Measurements from ENCODE around the gene TEX2. TPM values are rescaled to one million over a fixed set of nuclear protein-coding genes. Genes with fewer than 3 reads are reported as not detected.

Gene TEX2, protein sequence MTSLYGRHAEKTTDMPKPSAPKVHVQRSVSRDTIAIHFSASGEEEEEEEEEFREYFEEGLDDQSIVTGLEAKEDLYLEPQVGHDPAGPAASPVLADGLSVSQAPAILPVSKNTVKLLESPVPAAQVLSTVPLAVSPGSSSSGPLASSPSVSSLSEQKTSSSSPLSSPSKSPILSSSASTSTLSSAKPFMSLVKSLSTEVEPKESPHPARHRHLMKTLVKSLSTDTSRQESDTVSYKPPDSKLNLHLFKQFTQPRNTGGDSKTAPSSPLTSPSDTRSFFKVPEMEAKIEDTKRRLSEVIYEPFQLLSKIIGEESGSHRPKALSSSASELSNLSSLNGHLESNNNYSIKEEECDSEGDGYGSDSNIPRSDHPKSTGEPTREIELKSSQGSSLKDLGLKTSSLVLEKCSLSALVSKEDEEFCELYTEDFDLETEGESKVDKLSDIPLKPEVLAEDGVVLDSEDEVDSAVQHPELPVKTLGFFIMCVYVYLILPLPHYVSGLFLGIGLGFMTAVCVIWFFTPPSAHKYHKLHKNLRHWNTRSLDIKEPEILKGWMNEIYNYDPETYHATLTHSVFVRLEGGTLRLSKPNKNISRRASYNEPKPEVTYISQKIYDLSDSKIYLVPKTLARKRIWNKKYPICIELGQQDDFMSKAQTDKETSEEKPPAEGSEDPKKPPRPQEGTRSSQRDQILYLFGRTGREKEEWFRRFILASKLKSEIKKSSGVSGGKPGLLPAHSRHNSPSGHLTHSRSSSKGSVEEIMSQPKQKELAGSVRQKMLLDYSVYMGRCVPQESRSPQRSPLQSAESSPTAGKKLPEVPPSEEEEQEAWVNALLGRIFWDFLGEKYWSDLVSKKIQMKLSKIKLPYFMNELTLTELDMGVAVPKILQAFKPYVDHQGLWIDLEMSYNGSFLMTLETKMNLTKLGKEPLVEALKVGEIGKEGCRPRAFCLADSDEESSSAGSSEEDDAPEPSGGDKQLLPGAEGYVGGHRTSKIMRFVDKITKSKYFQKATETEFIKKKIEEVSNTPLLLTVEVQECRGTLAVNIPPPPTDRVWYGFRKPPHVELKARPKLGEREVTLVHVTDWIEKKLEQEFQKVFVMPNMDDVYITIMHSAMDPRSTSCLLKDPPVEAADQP
- polyA plus RNA-seq (2013, experiment 1 of 2) = 4.1 TPM
- polyA plus RNA-seq (2013, experiment 2 of 2) = 4.3 TPM

DNA sequence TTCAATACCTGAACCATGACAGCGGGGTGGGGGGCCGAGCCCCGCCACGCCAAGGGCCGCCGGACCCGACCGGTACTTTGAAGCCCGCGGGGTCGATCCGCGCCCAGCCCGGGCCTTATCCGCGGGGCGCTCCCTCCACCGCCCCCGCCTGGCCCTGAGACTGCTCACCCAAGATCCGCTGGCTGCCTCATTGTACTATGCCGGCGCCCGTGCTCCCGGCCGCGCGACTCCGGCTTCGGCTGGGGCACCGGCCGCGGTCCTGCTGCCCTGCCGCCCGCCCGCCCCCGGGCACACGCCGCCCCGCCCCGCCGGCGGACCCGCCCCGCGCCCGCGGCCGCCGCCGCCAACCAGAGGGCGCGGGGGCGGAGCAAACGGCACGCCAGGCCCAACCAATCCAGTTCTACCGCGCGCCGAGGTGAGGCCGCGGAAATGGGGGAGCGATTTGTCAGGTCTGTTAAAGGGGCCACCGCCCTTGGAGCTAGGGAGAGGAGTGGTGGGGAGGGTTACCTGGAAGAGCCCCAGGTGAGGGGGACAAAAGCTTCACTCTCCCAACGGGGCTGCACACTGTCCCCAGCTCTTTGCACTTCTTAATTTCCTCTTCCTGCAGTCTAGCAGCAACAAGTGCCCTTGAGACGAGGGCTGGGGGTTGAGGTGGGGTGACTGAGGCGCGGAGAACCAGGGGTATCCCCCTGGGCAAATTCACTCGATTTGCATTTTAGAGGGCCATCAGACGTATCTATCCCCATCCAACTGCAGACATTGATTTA, at the start of gene TEX2:
Gene TEX2 (minus strand): TSS at position 261 of the 767 bp plus-strand sequence. CDS start 49,043 bp downstream, outside the sequence.
- no peak within 1 kb of the TSS for H2BK5ac ChIP-seq (ENCODE audit: low read length)
- WGBS, 2 donors (ENCODE audit: extremely low coverage in 2 of 2, insufficient read length in 2 of 2, insufficient replicate concordance in 1 of 2) = no CpG with 5 or more reads among the region's 69 CpGs
- no peak within 1 kb of the TSS for H3K27ac ChIP-seq (replicated peaks; ENCODE audit: low read length)

DNA sequence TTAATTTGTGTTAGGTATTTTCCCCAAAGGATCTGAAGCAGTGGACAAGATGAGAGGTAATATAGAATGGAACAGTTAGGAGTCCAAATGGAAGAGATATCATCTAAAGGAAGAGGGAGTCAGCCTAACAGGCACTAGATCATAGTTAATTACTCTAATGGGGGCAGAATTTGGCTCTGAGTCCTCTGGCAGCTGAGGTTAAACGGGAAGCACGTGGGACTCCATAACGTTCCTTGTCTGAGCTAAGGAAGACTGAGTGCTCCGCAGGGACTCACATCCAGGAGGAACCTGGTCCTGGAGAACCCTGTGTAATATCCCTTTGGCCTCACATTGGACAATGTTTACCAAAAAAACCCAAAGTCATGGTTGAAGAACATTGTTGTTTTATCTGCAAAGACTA, 46.6 kb upstream of the TEX2 start:
- Histone ChIP-seq H2BK12ac (ENCODE audit: low read length) (no peak overlapping the region), H2BK120ac (ENCODE audit: low read depth, low read length) (no peak overlapping the region), H4K8ac (ENCODE audit: low read depth, low read length) (no peak overlapping the region), H3K4me1 (ENCODE audit: control insufficient read depth in 2 of 2, insufficient read depth in 1 of 2, low read depth in 1 of 2, low read length in 2 of 2) (no peaks in the 10 kb centered on the region), H3K4ac (ENCODE audit: low read length) (no peak overlapping the region), H3K79me1 (ENCODE audit: low read depth, low read length) (peaks cover 2% of the 10 kb centered on the region), H3K27ac (replicated peaks; ENCODE audit: low read length) (no peak overlapping the region), H3K4me2 (ENCODE audit: insufficient read depth, low read length, poor library complexity, severe bottlenecking) (no peak overlapping the region), H2AK5ac (ENCODE audit: low read depth, low read length) (no peak overlapping the region), H3K18ac (ENCODE audit: low read length) (no peak overlapping the region), H3K36me3 (replicated peaks in 1 of 2; ENCODE audit: control insufficient read depth in 2 of 2, insufficient read depth in 2 of 2, low read length in 2 of 2) (no peaks in the 10 kb centered on the region), H3K27me3 (ENCODE audit: control insufficient read depth in 3 of 3, insufficient read depth in 3 of 3, low read depth in 1 of 3, low read length in 3 of 3) (no peaks in the 10 kb centered on the region), H3K9ac (ENCODE audit: low read depth, low read length, poor library complexity) (no peak overlapping the region), H3K9me3 (replicated peaks in 1 of 2; ENCODE audit: control insufficient read depth in 2 of 2, insufficient read depth in 1 of 2, low read depth in 1 of 2, low read length in 2 of 2) (no peaks in the 10 kb centered on the region), H4K91ac (ENCODE audit: low read depth, low read length, poor library complexity) (no peak overlapping the region), H2BK5ac (ENCODE audit: low read length) (no peak overlapping the region), H3K4me3 (ENCODE audit: low read length in 2 of 2) (no peak overlapping the region), H2BK15ac (ENCODE audit: low read length) (no peak overlapping the region), H3K14ac (ENCODE audit: low read length) (no peak overlapping the region), H2AFZ (ENCODE audit: low read length) (no peak overlapping the region), H3K23ac (ENCODE audit: low read depth, low read length, poor library complexity) (no peak overlapping the region)
- WGBS, 2 donors (ENCODE audit: extremely low coverage in 2 of 2, insufficient read length in 2 of 2, insufficient replicate concordance in 1 of 2) = no CpG with 5 or more reads among the region's 4 CpGs
- DNase-seq (ENCODE audit: low spot score) = no peak

More for the DNA sequence above, at the start of gene TEX2:
- DNase-seq (ENCODE audit: low spot score) = peak; percentile 78
- no peaks in the 10 kb centered on the region for H3K79me1 ChIP-seq (ENCODE audit: low read depth, low read length)
- H3K4ac ChIP-seq (ENCODE audit: low read length) = peak within 1 kb of the TSS; percentile 80
- peaks cover 0 to 19% (median 3%) of the 10 kb centered on the region in 3 experiments for H3K27me3 ChIP-seq (ENCODE audit: control insufficient read depth in 3 of 3, insufficient read depth in 3 of 3, low read depth in 1 of 3, low read length in 3 of 3)
- H4K91ac ChIP-seq (ENCODE audit: low read depth, low read length, poor library complexity) = no peak within 1 kb of the TSS
- H3K14ac ChIP-seq (ENCODE audit: low read length) = no peak within 1 kb of the TSS
- no peak within 1 kb of the TSS for H2BK120ac ChIP-seq (ENCODE audit: low read depth, low read length)
- H3K4me1 ChIP-seq (ENCODE audit: control insufficient read depth in 2 of 2, insufficient read depth in 1 of 2, low read depth in 1 of 2, low read length in 2 of 2) = peaks cover 13 to 25% of the 10 kb centered on the region in 2 donors
- peak within 1 kb of the TSS; percentile 66 for H3K23ac ChIP-seq (ENCODE audit: low read depth, low read length, poor library complexity)
- H3K18ac ChIP-seq (ENCODE audit: low read length) = peak within 1 kb of the TSS; percentile 92
- no peak within 1 kb of the TSS for H4K8ac ChIP-seq (ENCODE audit: low read depth, low read length)
- H3K9ac ChIP-seq (ENCODE audit: low read depth, low read length, poor library complexity) = peak within 1 kb of the TSS; percentile 92
- H3K4me2 ChIP-seq (ENCODE audit: insufficient read depth, low read length, poor library complexity, severe bottlenecking) = peak within 1 kb of the TSS; percentile 92
- H2BK15ac ChIP-seq (ENCODE audit: low read length) = no peak within 1 kb of the TSS
- H3K36me3 ChIP-seq (replicated peaks in 1 of 2; ENCODE audit: control insufficient read depth in 2 of 2, insufficient read depth in 2 of 2, low read length in 2 of 2) = no peaks in the 10 kb centered on the region
- peaks cover 2% of the 10 kb centered on the region in 2 donors for H3K9me3 ChIP-seq (replicated peaks in 1 of 2; ENCODE audit: control insufficient read depth in 2 of 2, insufficient read depth in 1 of 2, low read depth in 1 of 2, low read length in 2 of 2)
- H2AK5ac ChIP-seq (ENCODE audit: low read depth, low read length) = no peak within 1 kb of the TSS
- H2BK12ac ChIP-seq (ENCODE audit: low read length) = no peak within 1 kb of the TSS
- H2AFZ ChIP-seq (ENCODE audit: low read length) = peak within 1 kb of the TSS; percentile 89
- peak within 1 kb of the TSS; percentile 86 to 97 for H3K4me3 ChIP-seq (ENCODE audit: low read length in 2 of 2)

DNA sequence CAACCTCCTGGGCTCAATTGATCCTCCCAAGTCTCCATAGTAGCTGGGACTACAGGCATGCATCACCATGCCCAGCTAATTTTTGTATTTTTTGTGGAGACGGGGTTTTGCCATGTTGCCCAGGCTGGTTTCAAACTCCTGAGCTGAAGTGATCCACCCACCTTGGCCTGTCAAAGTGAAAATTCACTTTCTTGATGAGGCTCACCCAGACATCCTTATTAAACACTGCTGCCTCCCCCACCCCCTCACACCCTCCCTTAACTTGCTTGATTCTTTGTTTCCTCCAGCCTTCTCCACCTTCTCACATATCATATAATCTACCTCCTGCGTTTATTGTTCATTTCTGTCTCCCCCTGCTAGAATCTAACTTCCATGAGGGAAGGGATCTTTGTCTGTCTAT, 46.0 kb upstream of the TEX2 start:
- H3K27me3 ChIP-seq (ENCODE audit: control insufficient read depth in 3 of 3, insufficient read depth in 3 of 3, low read depth in 1 of 3, low read length in 3 of 3) = no peaks in the 10 kb centered on the region
- H3K36me3 ChIP-seq (replicated peaks in 1 of 2; ENCODE audit: control insufficient read depth in 2 of 2, insufficient read depth in 2 of 2, low read length in 2 of 2) = no peaks in the 10 kb centered on the region
- no peak overlapping the region for H3K4me2 ChIP-seq (ENCODE audit: insufficient read depth, low read length, poor library complexity, severe bottlenecking)
- H2BK120ac ChIP-seq (ENCODE audit: low read depth, low read length) = no peak overlapping the region
- no peak overlapping the region for H3K14ac ChIP-seq (ENCODE audit: low read length)
- H3K18ac ChIP-seq (ENCODE audit: low read length) = no peak overlapping the region
- no peak for DNase-seq (ENCODE audit: low spot score)
- no peak overlapping the region for H2BK5ac ChIP-seq (ENCODE audit: low read length)
- H3K9me3 ChIP-seq (replicated peaks in 1 of 2; ENCODE audit: control insufficient read depth in 2 of 2, insufficient read depth in 1 of 2, low read depth in 1 of 2, low read length in 2 of 2) = no peaks in the 10 kb centered on the region
- no peak overlapping the region for H2BK12ac ChIP-seq (ENCODE audit: low read length)
- H2AFZ ChIP-seq (ENCODE audit: low read length) = no peak overlapping the region
- H3K4me3 ChIP-seq (ENCODE audit: low read length in 2 of 2) = no peak overlapping the region
- no peak overlapping the region for H2BK15ac ChIP-seq (ENCODE audit: low read length)
- H3K9ac ChIP-seq (ENCODE audit: low read depth, low read length, poor library complexity) = no peak overlapping the region
- no peak overlapping the region for H3K23ac ChIP-seq (ENCODE audit: low read depth, low read length, poor library complexity)
- H4K91ac ChIP-seq (ENCODE audit: low read depth, low read length, poor library complexity) = no peak overlapping the region
- no peak overlapping the region for H3K27ac ChIP-seq (replicated peaks; ENCODE audit: low read length)
- no peak overlapping the region for H2AK5ac ChIP-seq (ENCODE audit: low read depth, low read length)
- H3K79me1 ChIP-seq (ENCODE audit: low read depth, low read length) = peaks cover 2% of the 10 kb centered on the region
- H3K4me1 ChIP-seq (ENCODE audit: control insufficient read depth in 2 of 2, insufficient read depth in 1 of 2, low read depth in 1 of 2, low read length in 2 of 2) = no peaks in the 10 kb centered on the region
- H4K8ac ChIP-seq (ENCODE audit: low read depth, low read length) = no peak overlapping the region
- no CpG with 5 or more reads among the region's 2 CpGs for WGBS, 2 donors (ENCODE audit: extremely low coverage in 2 of 2, insufficient read length in 2 of 2, insufficient replicate concordance in 1 of 2)
- no peak overlapping the region for H3K4ac ChIP-seq (ENCODE audit: low read length)

Data from neuronal stem cell (in vitro differentiated cells).